NB4 (cell line): ENCODE measurements around the gene S100A10.

Source experiments
- MAX ChIP-seq: IDR thresholded peaks from 2 replicates; pipeline ENCODE4 v1.6.1; 2011; ENCODE audit warnings: low read depth, low read length
- POLR2A ChIP-seq: IDR thresholded peaks from 2 replicates; pipeline ENCODE4 v1.6.1; 2011; ENCODE audit warnings: mild to moderate bottlenecking; ENCODE audit not compliant: insufficient read length; ENCODE audit errors: extremely low read depth
- TF ChIP-seq, protein P1 (sequence below): IDR thresholded peaks from one replicate; pipeline ENCODE4 v1.5.1; 2012; ENCODE audit warnings: low read depth, low read length

- TF ChIP-seq, protein P1, sequence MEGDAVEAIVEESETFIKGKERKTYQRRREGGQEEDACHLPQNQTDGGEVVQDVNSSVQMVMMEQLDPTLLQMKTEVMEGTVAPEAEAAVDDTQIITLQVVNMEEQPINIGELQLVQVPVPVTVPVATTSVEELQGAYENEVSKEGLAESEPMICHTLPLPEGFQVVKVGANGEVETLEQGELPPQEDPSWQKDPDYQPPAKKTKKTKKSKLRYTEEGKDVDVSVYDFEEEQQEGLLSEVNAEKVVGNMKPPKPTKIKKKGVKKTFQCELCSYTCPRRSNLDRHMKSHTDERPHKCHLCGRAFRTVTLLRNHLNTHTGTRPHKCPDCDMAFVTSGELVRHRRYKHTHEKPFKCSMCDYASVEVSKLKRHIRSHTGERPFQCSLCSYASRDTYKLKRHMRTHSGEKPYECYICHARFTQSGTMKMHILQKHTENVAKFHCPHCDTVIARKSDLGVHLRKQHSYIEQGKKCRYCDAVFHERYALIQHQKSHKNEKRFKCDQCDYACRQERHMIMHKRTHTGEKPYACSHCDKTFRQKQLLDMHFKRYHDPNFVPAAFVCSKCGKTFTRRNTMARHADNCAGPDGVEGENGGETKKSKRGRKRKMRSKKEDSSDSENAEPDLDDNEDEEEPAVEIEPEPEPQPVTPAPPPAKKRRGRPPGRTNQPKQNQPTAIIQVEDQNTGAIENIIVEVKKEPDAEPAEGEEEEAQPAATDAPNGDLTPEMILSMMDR: no peak
- TF ChIP-seq POLR2A (no peak), MAX (no peak)
These were observed 7.9 kb downstream of the S100A10 start for GRCh38 chr1:151985768-151986167.
